SK-MEL-5 (cell line): ENCODE data around the gene HSPA2. TPM values are rescaled to one million over a fixed set of nuclear protein-coding genes. Genes with fewer than 3 reads are reported as not detected.
A peak's percentile ranks its signal among the peaks of the same experiment; 100 is the strongest.
"Not testable (repeated sequence)": the region's sequence is repeated elsewhere in the genome, so short reads cannot be mapped to it uniquely, and the experiment has no call there.

ENCODE experiments used
- DNase-seq: peaks from one replicate; pipeline ENCODE4 v3.0.0-alpha.2; 2016; ENCODE audit warnings: low read depth, low spot score
- in situ Hi-C: cut with HindIII; loops from 2 replicates; pipeline ENCODE4 v1.10.0; 2016; ENCODE audit warnings: low sequenced_read_pairs, high pct_unique_total_duplicates, low pct_unique_long_range_greater_than_20kb
- total RNA-seq: library from RNA; depleted of rRNA; stranded (reverse); fragments of >200 nt; shearing (Covaris generic); gene quantifications from 2 replicates; pipeline ENCODE4 v1.2.3, GENCODE V29; 2014

Gene HSPA2
- total RNA-seq, 1 experiment from 2014 or later: 20.8 TPM

- in situ Hi-C loops: no loop called here
- no peak for DNase-seq
Measured at GRCh38 chr14:64509036-64509435, 31.5 kb upstream of the HSPA2 start.

GRCh38 chr14:64510825-64511671, 29.5 kb upstream of the HSPA2 start:
- in situ Hi-C loops: no loop called here
- DNase-seq: peak; percentile 79

GRCh38 chr14:64513271-64513670, 27.3 kb upstream of the HSPA2 start:
- in situ Hi-C loops: no loop called here

GRCh38 chr14:64515053-64515452, 25.5 kb upstream of the HSPA2 start:
- in situ Hi-C loops: no loop called here
- no peak for DNase-seq

More at GRCh38 chr14:64513271-64513670, 27.3 kb upstream of the HSPA2 start:
- no peak for DNase-seq

GRCh38 chr14:64516969-64517368, 23.6 kb upstream of the HSPA2 start:
- in situ Hi-C loops: no loop called here
- DNase-seq: no peak

- in situ Hi-C loops, DNase-seq: not testable (repeated sequence)
Measured at GRCh38 chr14:64517667-64518066, 22.9 kb upstream of the HSPA2 start.

- no peak for DNase-seq
- in situ Hi-C loops: no loop called here
Measured at GRCh38 chr14:64518229-64518628, 22.3 kb upstream of the HSPA2 start.

GRCh38 chr14:64520699-64521098, 19.8 kb upstream of the HSPA2 start:
- no peak for DNase-seq
- in situ Hi-C loops: no loop called here

- in situ Hi-C loops: no loop called here
- DNase-seq: no peak
Measured at GRCh38 chr14:64522591-64523355, 17.8 kb upstream of the HSPA2 start.

GRCh38 chr14:64525354-64525753, 15.2 kb upstream of the HSPA2 start:
- in situ Hi-C loops: no loop called here
- DNase-seq: no peak

- DNase-seq: no peak
- in situ Hi-C loops: no loop called here
Measured at GRCh38 chr14:64531567-64531966, 9.0 kb upstream of the HSPA2 start.

GRCh38 chr14:64536488-64537245, 3.9 kb upstream of the HSPA2 start:
- in situ Hi-C loops: no loop called here
- no peak for DNase-seq

GRCh38 chr14:64541261-64541971, 875 bp downstream of the HSPA2 start:
- in situ Hi-C loops: no loop called here
- no peak for DNase-seq

GRCh38 chr14:64541972-64542835, 1.7 kb downstream of the HSPA2 start:
- DNase-seq: no peak
- in situ Hi-C loops: no loop called here

GRCh38 chr14:64542836-64543201, 2.3 kb downstream of the HSPA2 start:
- in situ Hi-C loops: no loop called here
- DNase-seq: no peak

- in situ Hi-C loops: no loop called here
- DNase-seq: no peak
Measured at GRCh38 chr14:64544607-64545312, 4.2 kb downstream of the HSPA2 start.
